H9 (cell line): ENCODE data around the gene ATRN. TPM values are rescaled to one million over a fixed set of nuclear protein-coding genes. Genes with fewer than 3 reads are reported as not detected.

Experiments used
- DNase-seq: peaks from one replicate; pipeline ENCODE4 v3.0.0-alpha.2; 2017
- H2AFZ ChIP-seq: one replicate; pipeline ENCODE4 v1.6.1; 2013; ENCODE audit warnings: mild to moderate bottlenecking, low read length, control low read depth, moderate library complexity
- H2AK5ac ChIP-seq: 2 replicates; pipeline ENCODE4 v1.6.1; 2013; ENCODE audit warnings: low read length, control low read depth, mixed read lengths; ENCODE audit not compliant: insufficient read length
- H2BK120ac ChIP-seq: one replicate; pipeline ENCODE4 v1.6.1; 2013; ENCODE audit warnings: low read depth, mild to moderate bottlenecking, low read length, control low read depth, inconsistent platforms; ENCODE audit not compliant: poor library complexity, severe bottlenecking
- H2BK12ac ChIP-seq: 2 replicates; pipeline ENCODE4 v1.6.1; 2013; ENCODE audit warnings: low read length, control low read depth, mixed read lengths, low read depth; ENCODE audit not compliant: insufficient read length
- H2BK15ac ChIP-seq: 2 replicates; pipeline ENCODE4 v1.6.1; 2013; ENCODE audit warnings: low read depth, low read length, control low read depth
- H2BK20ac ChIP-seq: one replicate; pipeline ENCODE4 v1.6.1; 2013; ENCODE audit warnings: low read depth, mild to moderate bottlenecking, low read length, control low read depth, inconsistent platforms; ENCODE audit not compliant: poor library complexity, severe bottlenecking
- H2BK5ac ChIP-seq: 2 replicates; pipeline ENCODE4 v1.6.1; 2013; ENCODE audit warnings: low read length, control low read depth, mixed read lengths; ENCODE audit not compliant: insufficient read length
- H3K14ac ChIP-seq: 2 replicates; pipeline ENCODE4 v1.6.1; 2013; ENCODE audit warnings: low read length, control low read depth; ENCODE audit not compliant: insufficient read depth
- H3K18ac ChIP-seq: 2 replicates; pipeline ENCODE4 v1.6.1; 2013; ENCODE audit warnings: low read depth, mild to moderate bottlenecking, mixed read lengths, low read length, control low read depth; ENCODE audit not compliant: insufficient read length
- H3K23ac ChIP-seq: 2 replicates; pipeline ENCODE4 v1.6.1; 2013; ENCODE audit warnings: low read length, control low read depth, mixed read lengths, low read depth; ENCODE audit not compliant: insufficient read length
- H3K23me2 ChIP-seq: 2 replicates; pipeline ENCODE4 v1.6.1; 2013; ENCODE audit warnings: low read depth, mild to moderate bottlenecking, mixed read lengths, low read length, control low read depth; ENCODE audit not compliant: insufficient read length, poor library complexity, severe bottlenecking
- H3K27ac ChIP-seq: 2 replicates; pipeline ENCODE4 v1.5.1; 2013; ENCODE audit warnings: low read length, control low read depth, mixed read lengths, low read depth; ENCODE audit not compliant: insufficient read length
- H3K27me3 ChIP-seq: 2 replicates; pipeline ENCODE4 v1.6.1; 2013; ENCODE audit warnings: low read length, control low read depth, inconsistent platforms; ENCODE audit not compliant: insufficient read depth
- H3K4ac ChIP-seq: 2 replicates; pipeline ENCODE4 v1.6.1; 2013; ENCODE audit warnings: low read depth, mild to moderate bottlenecking, control low read depth, inconsistent platforms, low read length, moderate library complexity
- H3K4me1 ChIP-seq: 2 replicates; pipeline ENCODE4 v1.6.1; 2013; ENCODE audit warnings: low read length, control low read depth, inconsistent platforms; ENCODE audit not compliant: insufficient read depth
- H3K4me2 ChIP-seq: 2 replicates; pipeline ENCODE4 v1.6.1; 2013; ENCODE audit warnings: low read length, control low read depth, mixed read lengths; ENCODE audit not compliant: insufficient read length, insufficient read depth
- H3K56ac ChIP-seq: 2 replicates; pipeline ENCODE4 v1.6.1; 2013; ENCODE audit warnings: low read depth, mild to moderate bottlenecking, mixed read lengths, low read length, control low read depth; ENCODE audit not compliant: insufficient read length
- H3K79me1 ChIP-seq: 2 replicates; pipeline ENCODE4 v1.6.1; 2013; ENCODE audit warnings: low read depth, mild to moderate bottlenecking, moderate library complexity, low read length, control low read depth, inconsistent platforms; ENCODE audit not compliant: insufficient read depth, poor library complexity, severe bottlenecking
- H3K79me2 ChIP-seq: 2 replicates; pipeline ENCODE4 v1.6.1; 2013; ENCODE audit warnings: low read length, control low read depth, inconsistent platforms; ENCODE audit not compliant: insufficient read depth
- H3K9ac ChIP-seq: 2 replicates; pipeline ENCODE4 v1.6.1; 2013; ENCODE audit warnings: low read length, control low read depth, mixed read lengths; ENCODE audit not compliant: insufficient read length; ENCODE audit errors: extremely low read depth
- H3K9me3 ChIP-seq: one replicate; pipeline ENCODE4 v1.6.1; 2013; ENCODE audit warnings: low read depth, low read length, inconsistent platforms; ENCODE audit not compliant: control insufficient read depth
- H3T11ph ChIP-seq: one replicate; pipeline ENCODE4 v1.6.1; 2013; ENCODE audit warnings: mild to moderate bottlenecking, low read length, control low read depth, inconsistent platforms
- H4K20me1 ChIP-seq: one replicate; pipeline ENCODE4 v1.6.1; 2013; ENCODE audit not compliant: control insufficient read depth, insufficient read length, insufficient read depth
- H4K5ac ChIP-seq: 2 replicates; pipeline ENCODE4 v1.6.1; 2013; ENCODE audit warnings: low read depth, mild to moderate bottlenecking, mixed read lengths, low read length, control low read depth; ENCODE audit not compliant: insufficient read length
- H4K8ac ChIP-seq: replicated peaks from 2 replicates; pipeline ENCODE4 v1.6.1; 2013; ENCODE audit warnings: low read length, control low read depth, mixed read lengths, low read depth; ENCODE audit not compliant: insufficient read length
- H4K91ac ChIP-seq: 2 replicates; pipeline ENCODE4 v1.6.1; 2013; ENCODE audit warnings: low read depth, mild to moderate bottlenecking, moderate library complexity, mixed read lengths, low read length, control low read depth; ENCODE audit not compliant: insufficient read length
- H3K27ac Mint-ChIP-seq, 3 experiments: 2 replicates in 2 of 3; 3 replicates in 1 of 3; pipeline ENCODE4 v1.8.0; 2020 to 2021; ENCODE audit warnings: mixed read lengths in 3 of 3, mild to moderate bottlenecking in 1 of 3, moderate library complexity in 1 of 3
- H3K27me3 Mint-ChIP-seq: 2 replicates; pipeline ENCODE4 v1.8.0; 2021; ENCODE audit warnings: low read depth, mild to moderate bottlenecking, moderate library complexity, mixed read lengths
- H3K36me3 Mint-ChIP-seq, 3 experiments: 2 replicates in 2 of 3; 3 replicates in 1 of 3; pipeline ENCODE4 v1.8.0; 2020 to 2021; ENCODE audit warnings: low read depth in 3 of 3, mixed read lengths in 3 of 3; ENCODE audit not compliant: insufficient read depth in 1 of 3
- H3K4me1 Mint-ChIP-seq, 2 experiments: 2 replicates each; pipeline ENCODE4 v1.8.0; 2020; ENCODE audit warnings: mixed read lengths in 2 of 2
- H3K4me3 Mint-ChIP-seq, 2 experiments: 2 replicates in 1 of 2; 3 replicates in 1 of 2; pipeline ENCODE4 v1.8.0; 2020 to 2021; ENCODE audit warnings: mild to moderate bottlenecking in 2 of 2, mixed read lengths in 2 of 2, moderate library complexity in 1 of 2
- H3K9me3 Mint-ChIP-seq, 2 experiments: 2 replicates in 1 of 2; 3 replicates in 1 of 2; pipeline ENCODE4 v1.8.0; 2020; ENCODE audit warnings: mild to moderate bottlenecking in 2 of 2, mixed read lengths in 2 of 2, moderate library complexity in 1 of 2
- WGBS: extraction: QIAGEN DNeasy Blood & Tissue Kit; methylation state at CpG from one replicate; pipeline ENCODE4 v1.1.7; 2013; ENCODE audit warnings: missing lambda C conversion rate, low lambda C conversion rate, mixed read lengths; ENCODE audit not compliant: insufficient read length; ENCODE audit errors: extremely low coverage; 5-methylcytosine and 5-hydroxymethylcytosine counted together
- total RNA-seq: library from RNA; stranded (reverse); gene quantifications from 2 replicates; pipeline ENCODE4 v1.2.1, GENCODE V29; 2021
- TF ChIP-seq, protein P1 (sequence below): fragments of 200-600 bp; sonication (generic); conservative IDR thresholded peaks from 3 replicates; pipeline ENCODE4 v1.8.0; 2021; ENCODE audit warnings: antibody characterized with exemption, mild to moderate bottlenecking

The ATRN gene
- total RNA-seq, 1 experiment from 2014 or later = 23.1 TPM

DNA sequence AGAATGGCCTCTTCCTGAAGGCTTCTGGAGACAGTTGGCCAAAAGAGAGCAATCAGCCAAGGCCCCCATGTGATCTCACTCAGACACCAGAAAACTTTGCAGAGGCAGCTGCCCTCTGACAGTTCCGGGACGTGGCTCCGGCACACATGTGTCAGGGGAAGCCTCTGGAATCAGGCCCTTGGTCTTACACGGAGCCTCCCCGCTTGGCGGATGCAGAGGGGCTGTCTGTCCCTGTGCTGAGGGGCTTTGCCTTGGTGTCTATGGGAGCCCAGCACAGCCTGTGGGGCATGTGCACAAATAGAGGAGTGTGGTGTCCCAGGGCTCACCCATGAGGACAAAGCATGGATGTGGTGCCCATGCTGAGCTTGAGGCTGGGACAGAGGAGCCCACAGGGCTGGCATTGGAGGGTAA, 227.8 kb downstream of the ATRN start:
- Histone ChIP-seq H2BK12ac (no peak overlapping the region), H2BK5ac (no peak overlapping the region), H3K79me1 (no peaks in the 10 kb centered on the region), H2AK5ac (no peak overlapping the region), H2BK20ac (no peak overlapping the region), H3K14ac (no peak overlapping the region), H3K9ac (no peak overlapping the region), H3K79me2 (no peaks in the 10 kb centered on the region), H2BK15ac (no peak overlapping the region), H3T11ph (no peak overlapping the region), H3K27ac (no peak overlapping the region), H2BK120ac (no peak overlapping the region), H3K18ac (no peak overlapping the region), H3K9me3 (no peaks in the 10 kb centered on the region), H4K20me1 (peaks cover 2% of the 10 kb centered on the region), H3K23me2 (no peaks in the 10 kb centered on the region), H4K91ac (no peak overlapping the region), H3K23ac (no peak overlapping the region), H3K4me1 (no peaks in the 10 kb centered on the region), H4K5ac (no peak overlapping the region), H3K56ac (no peak overlapping the region), H3K4ac (no peak overlapping the region), H3K4me2 (no peak overlapping the region), H4K8ac (no peak overlapping the region), H3K27me3 (no peaks in the 10 kb centered on the region), H2AFZ (no peak overlapping the region)
- peak; percentile 20 for DNase-seq
- TF ChIP-seq, protein P1, sequence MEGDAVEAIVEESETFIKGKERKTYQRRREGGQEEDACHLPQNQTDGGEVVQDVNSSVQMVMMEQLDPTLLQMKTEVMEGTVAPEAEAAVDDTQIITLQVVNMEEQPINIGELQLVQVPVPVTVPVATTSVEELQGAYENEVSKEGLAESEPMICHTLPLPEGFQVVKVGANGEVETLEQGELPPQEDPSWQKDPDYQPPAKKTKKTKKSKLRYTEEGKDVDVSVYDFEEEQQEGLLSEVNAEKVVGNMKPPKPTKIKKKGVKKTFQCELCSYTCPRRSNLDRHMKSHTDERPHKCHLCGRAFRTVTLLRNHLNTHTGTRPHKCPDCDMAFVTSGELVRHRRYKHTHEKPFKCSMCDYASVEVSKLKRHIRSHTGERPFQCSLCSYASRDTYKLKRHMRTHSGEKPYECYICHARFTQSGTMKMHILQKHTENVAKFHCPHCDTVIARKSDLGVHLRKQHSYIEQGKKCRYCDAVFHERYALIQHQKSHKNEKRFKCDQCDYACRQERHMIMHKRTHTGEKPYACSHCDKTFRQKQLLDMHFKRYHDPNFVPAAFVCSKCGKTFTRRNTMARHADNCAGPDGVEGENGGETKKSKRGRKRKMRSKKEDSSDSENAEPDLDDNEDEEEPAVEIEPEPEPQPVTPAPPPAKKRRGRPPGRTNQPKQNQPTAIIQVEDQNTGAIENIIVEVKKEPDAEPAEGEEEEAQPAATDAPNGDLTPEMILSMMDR = no peak
- Mint-ChIP-seq H3K36me3 (no peaks in the 10 kb centered on the region; a peak in 2 of 7 replicates), H3K27ac (peak overlapping the region in 1 of 3 experiments; percentile 72; a peak in 1 of 7 replicates), H3K4me1 (no peaks in the 10 kb centered on the region), H3K4me3 (no peak overlapping the region), H3K27me3 (no peaks in the 10 kb centered on the region; the same call in 1 of the 2 replicates), H3K9me3 (peaks cover 3% of the 10 kb centered on the region in 2 experiments; a peak in 3 of 5 replicates)
- WGBS = no CpG with 5 or more reads among the region's 6 CpGs
